ENCODE data around the gene PTPRQ. TPM values are rescaled to one million over a fixed set of nuclear protein-coding genes. Genes with fewer than 3 reads are reported as not detected.

Gene PTPRQ
- total and polyA plus RNA-seq, 9 of the 15 experiments (the other 6 are each of a cell fraction or from before 2014, with no cell fraction given): not detected

DNA sequence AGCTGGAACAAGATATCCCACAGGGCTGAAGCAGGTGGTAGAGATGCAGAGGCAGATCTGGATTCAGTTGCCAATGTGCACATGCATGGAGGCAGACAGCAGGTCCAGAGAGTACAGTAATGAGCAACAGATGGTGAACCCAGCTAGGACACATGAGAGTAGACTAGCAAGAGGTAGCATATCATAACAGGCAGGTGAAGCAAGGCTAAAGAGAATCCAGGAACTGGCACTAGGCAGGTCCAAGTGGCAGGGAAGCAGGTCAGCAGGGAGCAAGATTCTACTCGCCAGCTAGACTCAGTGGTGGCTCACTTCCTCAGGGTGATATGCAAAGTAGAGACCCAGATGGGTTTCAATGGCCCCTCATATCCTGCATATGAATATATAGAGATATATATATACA is 248.1 kb downstream of the PTPRQ start:
- POLR2A ChIA-PET: no interaction called here
- H4K20me1 ChIP-seq (replicated peaks; ENCODE audit: control insufficient read depth, insufficient read depth, low read length): no peaks in the 10 kb centered on the region
- no peak overlapping the region for H3K27ac ChIP-seq (ENCODE audit: extremely low read depth, low read depth, low read length)
- in situ Hi-C loops (cut with MboI) (no loop called here), intact Hi-C loops (cut with micrococcal nuclease) (no loop called here)
- no peaks in the 10 kb centered on the region for H3K79me2 ChIP-seq (ENCODE audit: control insufficient read depth, insufficient read depth, low read length)
- H3K4me1 ChIP-seq (replicated peaks in 1 of 2; ENCODE audit: control insufficient read depth in 2 of 2, insufficient read depth in 2 of 2, low read length in 2 of 2): no peaks in the 10 kb centered on the region
- H3K4me3 ChIP-seq: no peak overlapping the region
- TF ChIP-seq TBP (optimal IDR thresholded peaks at IDR 0.05; ENCODE audit: low read depth, low read length) (no peak), MCM3 (IDR thresholded peaks at IDR 0.05) (no peak), HDAC8 (tag; IDR thresholded peaks at IDR 0.05) (no peak), ZNF695 (CRISPR knock-in tag; IDR thresholded peaks at IDR 0.05) (no peak), ARID1B (IDR thresholded peaks at IDR 0.05) (no peak), ZNF212 (CRISPR knock-in tag; IDR thresholded peaks at IDR 0.05) (no peak)
- TF ChIP-seq, protein P1, sequence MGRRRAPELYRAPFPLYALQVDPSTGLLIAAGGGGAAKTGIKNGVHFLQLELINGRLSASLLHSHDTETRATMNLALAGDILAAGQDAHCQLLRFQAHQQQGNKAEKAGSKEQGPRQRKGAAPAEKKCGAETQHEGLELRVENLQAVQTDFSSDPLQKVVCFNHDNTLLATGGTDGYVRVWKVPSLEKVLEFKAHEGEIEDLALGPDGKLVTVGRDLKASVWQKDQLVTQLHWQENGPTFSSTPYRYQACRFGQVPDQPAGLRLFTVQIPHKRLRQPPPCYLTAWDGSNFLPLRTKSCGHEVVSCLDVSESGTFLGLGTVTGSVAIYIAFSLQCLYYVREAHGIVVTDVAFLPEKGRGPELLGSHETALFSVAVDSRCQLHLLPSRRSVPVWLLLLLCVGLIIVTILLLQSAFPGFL (CRISPR knock-in tag; IDR thresholded peaks at IDR 0.05): no peak
- H3K9me1 ChIP-seq (ENCODE audit: control insufficient read depth, insufficient read depth, low read length): no peaks in the 10 kb centered on the region
- no peak overlapping the region for H3K4me2 ChIP-seq (ENCODE audit: insufficient read depth, low read length)
- WGBS (ENCODE audit: insufficient coverage, low coverage, missing lambda C conversion rate): 6% methylated on average over 1 of the region's 1 CpG
- BruUV-seq (replicated peaks): no TSS peak
- H2AFZ ChIP-seq (ENCODE audit: low read depth, low read length): no peak overlapping the region
- no peak for DNase-seq (ENCODE audit: extremely low read depth in 1 of 4, low spot score in 3 of 4)
- no peak for FAIRE-seq
- no peak overlapping the region for H3K9ac ChIP-seq (ENCODE audit: insufficient read depth in 1 of 2, low read depth in 2 of 2, low read length in 2 of 2)
- H3K9me3 ChIP-seq (replicated peaks; ENCODE audit: control insufficient read depth, insufficient read depth, low read depth, low read length): no peaks in the 10 kb centered on the region
- ATAC-seq: no peak
- no peaks in the 10 kb centered on the region for H3K27me3 ChIP-seq (ENCODE audit: control insufficient read depth in 2 of 2, insufficient read depth in 2 of 2, low read length in 2 of 2)
- CTCF ChIA-PET (ENCODE audit: low intra/inter-chr PET ratio): no interaction called here
- no peaks in the 10 kb centered on the region for H3K36me3 ChIP-seq (ENCODE audit: control insufficient read depth, insufficient read depth, low read length)

All from K562 (cell line).